ENCODE measurements around the gene GNB1.
"Not testable (repeated sequence)": the region's sequence is repeated elsewhere in the genome, so short reads cannot be mapped to it uniquely, and the experiment has no call there.

Gene GNB1

GRCh38 chr1:1889090-1889750 lies 1.7 kb downstream of the GNB1 start:
- DNase-seq, result no peak

GRCh38 chr1:1883890-1884289 lies 7.0 kb downstream of the GNB1 start:
- DNase-seq, result not testable (repeated sequence)

- DNase-seq, result no peak
Observed at GRCh38 chr1:1883092-1883873, 7.6 kb downstream of the GNB1 start.

- DNase-seq, result no peak
Observed at GRCh38 chr1:1881727-1882126, 9.2 kb downstream of the GNB1 start.

- no peak for DNase-seq
Observed at GRCh38 chr1:1880617-1881312, 10.1 kb downstream of the GNB1 start.

GRCh38 chr1:1879942-1880341 lies 10.9 kb downstream of the GNB1 start:
- no peak for DNase-seq

GRCh38 chr1:1877865-1878436 lies 12.9 kb downstream of the GNB1 start:
- DNase-seq, result no peak

GRCh38 chr1:1876335-1876930 lies 14.5 kb downstream of the GNB1 start:
- DNase-seq, result no peak

- no peak for DNase-seq
Observed at GRCh38 chr1:1875932-1876331, 15.0 kb downstream of the GNB1 start.

- DNase-seq, result no peak
Observed at GRCh38 chr1:1874901-1875300, 16.0 kb downstream of the GNB1 start.

GRCh38 chr1:1873186-1873585 lies 17.7 kb downstream of the GNB1 start:
- DNase-seq, result no peak

GRCh38 chr1:1872329-1872994 lies 18.4 kb downstream of the GNB1 start:
- DNase-seq, result no peak

GRCh38 chr1:1869469-1869868 lies 21.4 kb downstream of the GNB1 start:
- DNase-seq, result no peak

- DNase-seq, result no peak
Observed at GRCh38 chr1:1867164-1867563, 23.7 kb downstream of the GNB1 start.

GRCh38 chr1:1862905-1863547 lies 27.9 kb downstream of the GNB1 start:
- no peak for DNase-seq

- not testable (repeated sequence) for DNase-seq
Observed at GRCh38 chr1:1861761-1862310, 29.1 kb downstream of the GNB1 start.

- no peak for DNase-seq
Observed at GRCh38 chr1:1861339-1861730, 29.6 kb downstream of the GNB1 start.

- DNase-seq, result not testable (repeated sequence)
Observed at GRCh38 chr1:1859970-1860697, 30.8 kb downstream of the GNB1 start.

- DNase-seq, result no peak
Observed at GRCh38 chr1:1858382-1859086, 32.4 kb downstream of the GNB1 start.

- DNase-seq, result no peak
Observed at GRCh38 chr1:1857096-1857703, 33.7 kb downstream of the GNB1 start.
